ENCODE measurements around the gene KIAA0408. TPM values are rescaled to one million over a fixed set of nuclear protein-coding genes. Genes with fewer than 3 reads are reported as not detected.

The KIAA0408 gene
- total RNA-seq, 1 donor from 2014 or later, result 3.1 TPM

DNA sequence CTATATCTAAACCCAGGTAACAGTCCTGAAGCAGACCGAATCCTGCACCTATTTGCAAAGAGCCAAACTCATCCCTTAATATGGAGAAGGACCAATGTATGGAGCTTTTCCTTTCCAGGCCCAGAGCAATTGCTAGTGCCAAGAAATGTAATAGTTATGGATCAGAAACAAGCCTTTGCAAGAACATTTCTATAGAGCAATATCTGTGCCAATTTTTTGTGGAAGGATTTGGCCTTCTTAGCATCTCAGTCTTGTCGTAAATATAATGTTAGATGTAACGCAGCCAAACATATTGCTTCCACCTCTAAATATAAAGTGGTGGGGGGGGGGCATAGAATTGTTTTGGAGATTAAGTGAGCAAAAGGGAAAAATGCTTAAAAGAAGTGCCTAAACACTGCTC lies 2.7 kb downstream of the KIAA0408 start:
- no peak for DNase-seq (ENCODE audit: low read depth)
- TF ChIP-seq, protein P1, sequence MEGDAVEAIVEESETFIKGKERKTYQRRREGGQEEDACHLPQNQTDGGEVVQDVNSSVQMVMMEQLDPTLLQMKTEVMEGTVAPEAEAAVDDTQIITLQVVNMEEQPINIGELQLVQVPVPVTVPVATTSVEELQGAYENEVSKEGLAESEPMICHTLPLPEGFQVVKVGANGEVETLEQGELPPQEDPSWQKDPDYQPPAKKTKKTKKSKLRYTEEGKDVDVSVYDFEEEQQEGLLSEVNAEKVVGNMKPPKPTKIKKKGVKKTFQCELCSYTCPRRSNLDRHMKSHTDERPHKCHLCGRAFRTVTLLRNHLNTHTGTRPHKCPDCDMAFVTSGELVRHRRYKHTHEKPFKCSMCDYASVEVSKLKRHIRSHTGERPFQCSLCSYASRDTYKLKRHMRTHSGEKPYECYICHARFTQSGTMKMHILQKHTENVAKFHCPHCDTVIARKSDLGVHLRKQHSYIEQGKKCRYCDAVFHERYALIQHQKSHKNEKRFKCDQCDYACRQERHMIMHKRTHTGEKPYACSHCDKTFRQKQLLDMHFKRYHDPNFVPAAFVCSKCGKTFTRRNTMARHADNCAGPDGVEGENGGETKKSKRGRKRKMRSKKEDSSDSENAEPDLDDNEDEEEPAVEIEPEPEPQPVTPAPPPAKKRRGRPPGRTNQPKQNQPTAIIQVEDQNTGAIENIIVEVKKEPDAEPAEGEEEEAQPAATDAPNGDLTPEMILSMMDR (conservative IDR thresholded peaks at IDR 0.05; ENCODE audit: low read depth, low read length), result no peak

DNA sequence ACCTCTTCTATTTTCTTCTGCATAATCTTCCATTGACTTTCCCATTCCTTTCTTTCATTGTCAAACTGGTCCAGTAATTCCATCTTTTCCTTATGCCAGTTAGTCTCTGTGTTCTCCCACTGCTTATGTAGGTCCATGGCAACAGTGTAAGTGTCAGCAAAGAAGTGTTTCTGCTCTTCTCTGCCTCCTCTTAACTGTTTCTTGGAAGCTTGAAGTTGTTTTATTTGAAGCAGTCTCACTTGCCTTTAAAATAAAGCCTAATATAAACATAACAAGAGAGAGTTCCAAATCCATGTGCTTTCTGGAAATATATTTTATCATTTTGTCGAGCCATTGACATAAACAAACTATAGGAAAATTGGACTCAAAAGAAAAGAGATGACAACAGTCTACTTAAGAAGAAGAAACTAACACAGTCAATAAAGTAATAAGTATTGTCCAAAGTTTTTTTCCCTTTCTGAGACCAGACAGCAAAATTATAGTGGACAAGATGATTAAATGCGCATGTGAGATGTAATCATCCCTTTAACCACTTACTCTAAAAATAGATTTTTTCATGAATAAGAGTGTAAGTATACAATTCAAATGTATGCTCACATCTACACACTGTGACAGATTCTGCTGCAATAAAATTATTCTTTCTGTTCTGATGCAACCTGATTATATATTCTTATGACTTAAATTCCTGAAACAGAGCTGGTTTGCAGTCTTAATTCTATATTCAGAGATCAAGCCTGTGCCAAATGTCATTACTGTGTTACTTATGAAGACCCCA lies 5.2 kb downstream of the KIAA0408 start:
- DNase-seq (ENCODE audit: low read depth), result no peak
- TF ChIP-seq, protein P1 (conservative IDR thresholded peaks at IDR 0.05; ENCODE audit: low read depth, low read length), result no peak
- H3K4me3 ChIP-seq (ENCODE audit: low read depth, low read length), result no peak overlapping the region

More for the DNA sequence above, 2.7 kb downstream of the KIAA0408 start:
- H3K4me3 ChIP-seq (ENCODE audit: low read depth, low read length), result no peak overlapping the region

DNA sequence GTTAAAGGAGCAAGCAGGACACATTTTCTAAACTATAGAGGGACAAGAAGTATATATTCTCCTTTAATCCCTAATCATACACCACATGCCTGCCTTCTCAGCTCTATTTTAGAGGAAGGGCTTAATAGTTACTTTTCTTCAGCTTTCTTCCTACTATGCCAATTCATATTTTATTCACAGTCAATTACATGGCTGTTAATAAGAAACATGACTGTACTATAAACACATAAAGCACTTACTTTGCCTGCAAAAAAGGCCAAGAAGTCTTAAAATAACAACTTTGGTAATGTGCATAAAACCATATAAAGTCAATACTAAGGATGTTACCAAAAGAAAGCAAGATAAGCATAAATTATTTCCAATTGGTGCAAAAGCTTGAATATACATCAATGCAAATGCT lies 6.4 kb downstream of the KIAA0408 start:
- H3K4me3 ChIP-seq (ENCODE audit: low read depth, low read length), result no peak overlapping the region
- DNase-seq (ENCODE audit: low read depth), result no peak
- TF ChIP-seq, protein P1 (conservative IDR thresholded peaks at IDR 0.05; ENCODE audit: low read depth, low read length), result no peak

DNA sequence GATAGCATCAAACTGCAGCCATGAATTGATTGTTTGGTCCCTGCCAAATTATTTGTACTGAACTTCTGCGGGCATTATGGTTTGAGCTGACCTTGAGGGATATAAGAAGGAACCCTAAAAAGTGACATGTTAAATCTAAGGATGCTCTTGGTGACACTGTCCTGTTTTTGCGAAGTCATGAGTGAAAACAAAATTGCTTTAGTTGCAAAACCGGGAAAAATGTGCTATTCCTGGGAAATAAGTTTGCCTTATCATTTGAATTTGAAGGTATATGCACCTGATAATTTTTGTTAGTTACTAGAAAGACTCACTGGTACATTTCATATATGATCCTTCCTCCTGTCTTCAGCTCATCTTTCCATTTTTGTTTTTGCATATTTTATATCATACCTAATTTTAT lies 7.8 kb downstream of the KIAA0408 start:
- no peak for DNase-seq (ENCODE audit: low read depth)
- TF ChIP-seq, protein P1 (conservative IDR thresholded peaks at IDR 0.05; ENCODE audit: low read depth, low read length), result no peak
- no peak overlapping the region for H3K4me3 ChIP-seq (ENCODE audit: low read depth, low read length)

DNA sequence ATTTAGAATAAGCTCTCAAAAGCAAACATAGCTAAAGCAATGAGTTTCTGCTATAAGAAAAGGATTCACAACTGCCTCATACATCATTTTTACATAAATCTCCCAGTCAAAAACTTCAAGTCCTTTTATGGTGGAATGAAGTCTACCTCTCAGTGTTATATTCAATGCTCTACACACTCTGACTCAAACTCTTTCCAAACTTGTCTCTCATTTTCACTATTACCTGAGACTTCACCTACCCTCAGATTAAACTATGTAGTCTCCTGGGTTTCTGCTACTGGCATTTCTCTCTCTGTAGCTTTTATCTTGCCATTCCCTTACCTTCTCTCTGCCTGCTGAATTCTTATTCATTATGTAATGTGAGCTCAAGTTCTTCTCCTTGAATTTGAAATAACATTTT lies 11.4 kb downstream of the KIAA0408 start:
- TF ChIP-seq, protein P1 (conservative IDR thresholded peaks at IDR 0.05; ENCODE audit: low read depth, low read length), result no peak
- no peak overlapping the region for H3K4me3 ChIP-seq (ENCODE audit: low read depth, low read length)
- no peak for DNase-seq (ENCODE audit: low read depth)

DNA sequence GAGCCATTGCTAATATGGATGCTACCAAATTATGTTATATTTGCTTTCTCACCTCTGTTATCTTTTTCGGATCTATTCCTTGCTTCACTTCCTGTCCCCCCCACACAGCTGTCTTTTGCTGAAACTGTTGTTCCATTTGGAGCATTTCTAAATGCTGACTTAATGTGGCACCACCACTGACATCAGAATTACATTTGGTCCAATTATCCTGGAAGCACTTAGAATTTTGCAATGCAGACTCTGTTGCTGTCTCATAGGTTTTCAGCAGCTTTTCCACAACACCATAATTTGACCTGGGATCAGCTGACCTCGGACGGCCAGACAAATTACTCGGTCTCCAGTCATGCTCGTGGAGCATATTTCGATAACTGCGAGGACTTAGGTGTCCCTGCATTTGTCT lies 12.8 kb downstream of the KIAA0408 start:
- no peak for DNase-seq (ENCODE audit: low read depth)
- TF ChIP-seq, protein P1 (conservative IDR thresholded peaks at IDR 0.05; ENCODE audit: low read depth, low read length), result no peak
- no peak overlapping the region for H3K4me3 ChIP-seq (ENCODE audit: low read depth, low read length)

DNA sequence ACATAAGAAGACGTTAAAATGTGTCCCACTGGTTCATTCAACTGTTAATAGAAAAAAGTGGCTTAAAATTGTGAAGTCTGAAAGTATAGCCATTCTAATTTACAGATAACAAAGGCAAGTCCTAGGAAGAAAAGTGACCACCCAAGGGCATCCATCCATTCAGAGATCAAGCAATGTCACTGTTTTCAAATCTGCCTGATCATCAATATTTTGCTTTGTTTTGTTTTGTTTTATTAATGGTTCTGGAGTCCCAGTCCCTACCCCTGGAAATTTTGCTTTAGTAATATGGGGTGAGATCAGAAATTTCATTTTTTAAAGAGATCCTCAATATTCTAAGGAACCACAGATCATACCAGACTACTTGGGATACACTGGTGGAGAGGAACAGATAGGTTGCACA lies 17.3 kb downstream of the KIAA0408 start:
- H3K4me3 ChIP-seq (ENCODE audit: low read depth, low read length), result no peak overlapping the region
- no peak for DNase-seq (ENCODE audit: low read depth)
- TF ChIP-seq, protein P1 (conservative IDR thresholded peaks at IDR 0.05; ENCODE audit: low read depth, low read length), result no peak
